HEK293T (cell line): ENCODE data around the gene LRRTM3.

Experiments used
- CTCF ChIA-PET: fragments of 350-600 bp; formaldehyde crosslinking; extraction: SDS; loops from one replicate; lab custom pipeline; 2021; ENCODE audit warnings: antibody characterized with exemption, inconsistent platforms; lab: Yijun Ruan, JAX
- POLR2A ChIA-PET: fragments of 350-600 bp; formaldehyde crosslinking; extraction: SDS; loops from one replicate; lab custom pipeline; 2020; ENCODE audit warnings: antibody characterized with exemption, inconsistent platforms; lab: Yijun Ruan, JAX
- DNase-seq: peaks from one replicate; pipeline ENCODE4 v3.0.0; 2012; ENCODE audit warnings: mixed read lengths; ENCODE audit errors: extremely low spot score
- ARNT ChIP-seq: fragments of 450-650 bp; IDR thresholded peaks from 2 replicates; pipeline ENCODE4 v1.6.1; 2017; ENCODE audit warnings: mild to moderate bottlenecking
- BHLHE40 ChIP-seq: fragments of 450-650 bp; IDR thresholded peaks from 2 replicates; pipeline ENCODE4 v1.6.1; 2016; ENCODE audit warnings: mild to moderate bottlenecking, moderate library complexity, borderline replicate concordance
- CTBP1 ChIP-seq: fragments of 450-650 bp; IDR thresholded peaks from 2 replicates; pipeline ENCODE4 v1.6.1; 2016; ENCODE audit warnings: borderline replicate concordance
- ELF4 ChIP-seq: fragments of 450-650 bp; IDR thresholded peaks from 2 replicates; pipeline ENCODE4 v1.6.1; 2017; ENCODE audit warnings: antibody characterized with exemption
- FOXA1 ChIP-seq: fragments of 450-650 bp; IDR thresholded peaks from 2 replicates; pipeline ENCODE4 v1.6.1; 2016; ENCODE audit warnings: mild to moderate bottlenecking
- FOXK2 ChIP-seq: fragments of 450-650 bp; IDR thresholded peaks from 2 replicates; pipeline ENCODE4 v1.6.1; 2016; ENCODE audit warnings: mild to moderate bottlenecking
- FOXM1 ChIP-seq: fragments of 450-650 bp; IDR thresholded peaks from 2 replicates; pipeline ENCODE4 v1.6.1; 2017; ENCODE audit warnings: mild to moderate bottlenecking, borderline replicate concordance
- HDGF ChIP-seq: fragments of 450-650 bp; IDR thresholded peaks from 2 replicates; pipeline ENCODE4 v1.6.1; 2017; ENCODE audit warnings: antibody characterized with exemption, borderline replicate concordance
- L3MBTL2 ChIP-seq: fragments of 450-650 bp; conservative IDR thresholded peaks from 2 replicates; pipeline ENCODE4 v1.6.1; 2016; ENCODE audit warnings: mild to moderate bottlenecking
- LEF1 ChIP-seq: fragments of 450-650 bp; IDR thresholded peaks from 2 replicates; pipeline ENCODE4 v1.6.1; 2017; ENCODE audit warnings: mild to moderate bottlenecking, borderline replicate concordance
- NFRKB ChIP-seq: fragments of 450-650 bp; IDR thresholded peaks from 2 replicates; pipeline ENCODE4 v1.6.1; 2016; ENCODE audit warnings: mild to moderate bottlenecking, moderate library complexity
- PKNOX1 ChIP-seq: fragments of 450-650 bp; IDR thresholded peaks from 2 replicates; pipeline ENCODE4 v1.6.1; 2016
- SP1 ChIP-seq: fragments of 450-650 bp; IDR thresholded peaks from 2 replicates; pipeline ENCODE4 v1.6.1; 2017
- SUZ12 ChIP-seq: fragments of 450-650 bp; IDR thresholded peaks from 2 replicates; pipeline ENCODE4 v1.6.1; 2016; ENCODE audit warnings: mild to moderate bottlenecking
- TARDBP ChIP-seq: fragments of 450-650 bp; IDR thresholded peaks from 2 replicates; pipeline ENCODE4 v1.6.1; 2016
- ZNF384 ChIP-seq: fragments of 450-650 bp; IDR thresholded peaks from 2 replicates; pipeline ENCODE4 v1.6.1; 2016

Gene LRRTM3

GRCh38 chr10:67087135-67087425 lies 161.2 kb downstream of the LRRTM3 start:
- CTCF ChIA-PET: no interaction called here
- TF ChIP-seq BHLHE40: no peak
- TF ChIP-seq TARDBP: no peak
- no peak for TF ChIP-seq FOXM1
- TF ChIP-seq FOXK2: no peak
- TF ChIP-seq FOXA1: no peak
- TF ChIP-seq NFRKB: no peak
- TF ChIP-seq HDGF: no peak
- no peak for TF ChIP-seq ZNF384
- no peak for TF ChIP-seq CTBP1
- TF ChIP-seq ELF4: no peak
- TF ChIP-seq SUZ12: no peak
- no peak for TF ChIP-seq LEF1
- TF ChIP-seq PKNOX1: no peak
- no peak for TF ChIP-seq L3MBTL2
- POLR2A ChIA-PET: no interaction called here
- DNase-seq: no peak

DNA sequence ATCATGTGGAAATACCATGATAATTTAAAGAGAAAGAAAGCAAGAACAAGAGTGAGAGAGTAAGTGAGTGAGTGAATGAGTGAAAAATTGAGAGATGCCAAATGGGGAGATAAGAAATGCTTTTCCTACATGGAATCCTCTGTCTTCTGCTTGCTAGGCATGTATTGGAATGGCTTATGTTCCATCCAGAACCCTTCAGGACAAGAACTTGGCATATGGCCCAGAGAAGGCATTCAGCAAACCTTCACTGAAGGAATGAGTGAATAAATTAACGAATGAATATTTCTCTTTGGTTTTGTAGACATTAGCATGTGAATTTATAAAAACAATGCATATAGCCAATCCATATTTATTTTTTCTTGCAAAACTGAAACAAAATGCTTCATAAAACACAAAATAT lies 162.2 kb downstream of the LRRTM3 start:
- CTCF ChIA-PET: no interaction called here
- POLR2A ChIA-PET: no interaction called here
- no peak for DNase-seq
- no peak for TF ChIP-seq FOXM1
- TF ChIP-seq NFRKB: no peak
- no peak for TF ChIP-seq FOXA1
- TF ChIP-seq SUZ12: no peak
- TF ChIP-seq ARNT: no peak
- TF ChIP-seq BHLHE40: no peak
- TF ChIP-seq CTBP1: no peak
- no peak for TF ChIP-seq HDGF
- no peak for TF ChIP-seq ZNF384
- no peak for TF ChIP-seq L3MBTL2
- no peak for TF ChIP-seq SP1
- TF ChIP-seq LEF1: no peak
- TF ChIP-seq FOXK2: no peak
- no peak for TF ChIP-seq PKNOX1
- no peak for TF ChIP-seq ELF4
- no peak for TF ChIP-seq TARDBP

DNA sequence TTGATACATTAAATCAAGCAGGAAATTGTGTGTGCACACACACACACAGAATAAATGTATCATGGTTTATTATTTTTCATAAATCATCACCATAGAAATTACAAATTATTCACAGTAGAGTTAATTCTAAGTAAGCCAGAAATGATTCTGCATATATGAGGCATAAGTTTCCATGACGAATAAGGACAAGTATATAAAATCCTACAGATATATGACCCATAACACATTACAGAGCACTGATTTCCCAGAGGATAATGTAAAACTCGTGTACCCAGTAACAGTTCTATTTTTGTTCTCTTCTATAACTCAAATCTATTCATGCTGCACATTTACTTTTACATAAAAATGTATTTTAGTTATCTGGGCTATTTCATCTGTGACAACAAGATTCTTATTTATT lies 169.7 kb downstream of the LRRTM3 start:
- no peak for DNase-seq
- ChIA-PET CTCF (no interaction called here), POLR2A (no interaction called here)
- TF ChIP-seq BHLHE40 (no peak), ELF4 (no peak), SUZ12 (no peak), FOXM1 (no peak), TARDBP (no peak), FOXK2 (no peak), ARNT (no peak), HDGF (no peak), NFRKB (no peak), LEF1 (no peak), ZNF384 (no peak), PKNOX1 (no peak)

GRCh38 chr10:67098461-67098860 lies 172.6 kb downstream of the LRRTM3 start:
- CTCF ChIA-PET: no interaction called here

GRCh38 chr10:67100951-67101350 lies 175.1 kb downstream of the LRRTM3 start:
- CTCF ChIA-PET: no interaction called here
- POLR2A ChIA-PET: no interaction called here
- DNase-seq: no peak
- TF ChIP-seq ELF4: no peak
- no peak for TF ChIP-seq HDGF
- no peak for TF ChIP-seq ZNF384
- TF ChIP-seq L3MBTL2: no peak
- no peak for TF ChIP-seq FOXK2
- no peak for TF ChIP-seq BHLHE40
- TF ChIP-seq FOXA1: no peak
- TF ChIP-seq SUZ12: no peak
- no peak for TF ChIP-seq NFRKB
- TF ChIP-seq SP1: no peak
- TF ChIP-seq LEF1: no peak
- TF ChIP-seq ARNT: no peak
- TF ChIP-seq CTBP1: no peak
- TF ChIP-seq FOXM1: no peak

More at GRCh38 chr10:67098461-67098860, 172.6 kb downstream of the LRRTM3 start:
- no peak for DNase-seq
- no peak for TF ChIP-seq ELF4
- no peak for TF ChIP-seq HDGF
- TF ChIP-seq ARNT: no peak
- TF ChIP-seq BHLHE40: no peak
- TF ChIP-seq FOXA1: no peak
- no peak for TF ChIP-seq FOXK2
- no peak for TF ChIP-seq NFRKB
- no peak for TF ChIP-seq TARDBP
- TF ChIP-seq FOXM1: no peak
- POLR2A ChIA-PET: no interaction called here

- POLR2A ChIA-PET: no interaction called here
- CTCF ChIA-PET: no interaction called here
- DNase-seq: no peak
- TF ChIP-seq L3MBTL2: no peak
- TF ChIP-seq NFRKB: no peak
- no peak for TF ChIP-seq FOXA1
- TF ChIP-seq FOXM1: no peak
- TF ChIP-seq LEF1: no peak
- TF ChIP-seq HDGF: no peak
Measured at GRCh38 chr10:67107670-67108069, 181.8 kb downstream of the LRRTM3 start.

- DNase-seq: peak; percentile 9
- POLR2A ChIA-PET: no interaction called here
- CTCF ChIA-PET: no interaction called here
- TF ChIP-seq FOXA1 (no peak), ZNF384 (no peak), HDGF (no peak), PKNOX1 (no peak), CTBP1 (no peak), TARDBP (no peak), SP1 (no peak), NFRKB (no peak), LEF1 (no peak), L3MBTL2 (no peak), FOXM1 (no peak), SUZ12 (no peak), ARNT (no peak), BHLHE40 (no peak), ELF4 (no peak), FOXK2 (no peak)
Measured at GRCh38 chr10:67110286-67110685, 184.4 kb downstream of the LRRTM3 start.
